IMR-90 (cell line): Measurements from ENCODE around the gene SKA2. TPM values are rescaled to one million over a fixed set of nuclear protein-coding genes. Genes with fewer than 3 reads are reported as not detected.

Experiments
- ATAC-seq: fragments of 200-7000 bp; cut with Tn5 transposase; 2 replicates; pipeline ENCODE4 v1.9.1; 2020; ENCODE audit warnings: low read depth, mild to moderate bottlenecking, moderate library complexity
- BruUV-seq: library from RNA; stranded (reverse); fragments of 400-500 nt; replicated peaks from 2 replicates; lab custom pipeline; 2021; lab: Mats Ljungman, UMichigan
- CTCF ChIA-PET: fragments of 300-600 bp; formaldehyde crosslinking; extraction: SDS; loops from one replicate; lab custom pipeline; 2021; ENCODE audit warnings: antibody characterized with exemption; lab: Yijun Ruan, JAX
- POLR2A ChIA-PET: fragments of 300-600 bp; sonication (Branson Sonifier 250); formaldehyde crosslinking; loops from one replicate; lab custom pipeline; 2022; ENCODE audit warnings: antibody characterized with exemption; ENCODE audit not compliant: unreplicated experiment; lab: Charles Lee
- DNase-seq: peaks from one replicate; pipeline ENCODE4 v3.0.0; 2013
- H2AFZ ChIP-seq: replicated peaks from 2 replicates; pipeline ENCODE3; 2013; ENCODE audit warnings: low read length, mild to moderate bottlenecking; ENCODE audit not compliant: poor library complexity
- H2AK5ac ChIP-seq: 2 replicates; pipeline ENCODE4 v1.6.1; 2013; ENCODE audit warnings: low read depth, low read length, inconsistent platforms
- H2AK9ac ChIP-seq: replicated peaks from 2 replicates; pipeline ENCODE3; 2013; ENCODE audit warnings: mild to moderate bottlenecking, low read depth, low read length, moderate library complexity; ENCODE audit not compliant: poor library complexity
- H2BK120ac ChIP-seq: 2 replicates; pipeline ENCODE4 v1.6.1; 2013; ENCODE audit warnings: low read depth, low read length, inconsistent platforms
- H2BK15ac ChIP-seq: 3 replicates; pipeline ENCODE4 v1.6.1; 2013; ENCODE audit warnings: low read depth, low read length, inconsistent platforms
- H2BK20ac ChIP-seq: 2 replicates; pipeline ENCODE4 v1.6.1; 2013; ENCODE audit warnings: low read depth, mild to moderate bottlenecking, inconsistent platforms, low read length, moderate library complexity
- H2BK5ac ChIP-seq: 2 replicates; pipeline ENCODE4 v1.6.1; 2013; ENCODE audit warnings: mild to moderate bottlenecking, low read depth, low read length, inconsistent platforms; ENCODE audit not compliant: poor library complexity, severe bottlenecking
- H3K14ac ChIP-seq: replicated peaks from 2 replicates; pipeline ENCODE4 v1.6.1; 2013; ENCODE audit warnings: low read depth, low read length, inconsistent platforms
- H3K18ac ChIP-seq: 2 replicates; pipeline ENCODE4 v1.6.1; 2013; ENCODE audit warnings: low read depth, low read length, control low read depth
- H3K23ac ChIP-seq: 2 replicates; pipeline ENCODE4 v1.6.1; 2013; ENCODE audit warnings: low read depth, low read length, inconsistent platforms
- H3K27ac ChIP-seq: 2 replicates; pipeline ENCODE4 v1.5.1; 2013; ENCODE audit warnings: mild to moderate bottlenecking, control low read depth, low read length; ENCODE audit not compliant: insufficient read depth
- H3K27me3 ChIP-seq: 2 replicates; pipeline ENCODE4 v1.6.1; 2013; ENCODE audit warnings: low read length; ENCODE audit not compliant: control insufficient read depth, insufficient read depth
- H3K36me3 ChIP-seq: 2 replicates; pipeline ENCODE4 v1.6.1; 2013; ENCODE audit warnings: low read length, mixed read lengths; ENCODE audit not compliant: control insufficient read depth, insufficient read depth
- H3K4ac ChIP-seq: 2 replicates; pipeline ENCODE4 v1.6.1; 2013; ENCODE audit warnings: low read depth, low read length, inconsistent platforms
- H3K4me1 ChIP-seq: 2 replicates; pipeline ENCODE4 v1.6.1; 2013; ENCODE audit warnings: low read length, mixed read lengths; ENCODE audit not compliant: control insufficient read depth, insufficient read depth
- H3K4me2 ChIP-seq: 2 replicates; pipeline ENCODE4 v1.6.1; 2013; ENCODE audit warnings: low read depth, mild to moderate bottlenecking, control low read depth, low read length, moderate library complexity
- H3K4me3 ChIP-seq: 2 replicates; pipeline ENCODE4 v1.5.1; 2013; ENCODE audit warnings: low read depth, mild to moderate bottlenecking, control low read depth, low read length, moderate library complexity; ENCODE audit not compliant: insufficient read depth
- H3K56ac ChIP-seq: 2 replicates; pipeline ENCODE4 v1.6.1; 2013; ENCODE audit warnings: low read length, inconsistent platforms; ENCODE audit not compliant: insufficient read depth; ENCODE audit errors: extremely low read depth
- H3K79me1 ChIP-seq, 2 experiments: 2 replicates each; pipeline ENCODE4 v1.6.1; 2013; ENCODE audit warnings: low read length in 2 of 2, inconsistent platforms in 1 of 2, low read depth in 1 of 2
- H3K9ac ChIP-seq: 2 replicates; pipeline ENCODE4 v1.6.1; 2013; ENCODE audit warnings: low read depth, low read length, control low read depth
- H3K9me1 ChIP-seq: 2 replicates; pipeline ENCODE4 v1.6.1; 2013; ENCODE audit warnings: low read length, inconsistent platforms; ENCODE audit not compliant: insufficient read depth
- H3K9me3 ChIP-seq: 2 replicates; pipeline ENCODE4 v1.6.1; 2013; ENCODE audit warnings: low read length; ENCODE audit not compliant: control insufficient read depth, insufficient read depth
- H4K20me1 ChIP-seq: 2 replicates; pipeline ENCODE4 v1.6.1; 2013; ENCODE audit warnings: low read length, inconsistent platforms; ENCODE audit not compliant: insufficient read depth
- H4K5ac ChIP-seq: 2 replicates; pipeline ENCODE4 v1.6.1; 2013; ENCODE audit warnings: mild to moderate bottlenecking, low read depth, low read length, control low read depth
- H4K8ac ChIP-seq, 2 experiments: 2 replicates each; pipeline ENCODE4 v1.6.1; 2013; ENCODE audit warnings: low read depth in 2 of 2, low read length in 2 of 2, control low read depth in 1 of 2, inconsistent platforms in 1 of 2
- H4K91ac ChIP-seq: 2 replicates; pipeline ENCODE4 v1.6.1; 2013; ENCODE audit warnings: low read depth, low read length, inconsistent platforms; ENCODE audit not compliant: insufficient read depth
- CEBPB ChIP-seq: IDR thresholded peaks from 2 replicates; pipeline ENCODE4 v1.6.1; 2012; ENCODE audit warnings: low read depth, low read length, improper control_type of control experiment
- ELK1 ChIP-seq: fragments of 150-350 bp; IDR thresholded peaks from 2 replicates; pipeline ENCODE4 v1.6.1; 2016; ENCODE audit warnings: low read depth, mild to moderate bottlenecking, low read length, moderate library complexity, borderline replicate concordance
- RFX5 ChIP-seq: IDR thresholded peaks from 2 replicates; pipeline ENCODE4 v1.8.0; 2012; ENCODE audit warnings: low read depth, mild to moderate bottlenecking, low read length, moderate library complexity
- USF2 ChIP-seq: fragments of 150-350 bp; IDR thresholded peaks from 2 replicates; pipeline ENCODE4 v1.6.1; 2017; ENCODE audit warnings: mild to moderate bottlenecking, antibody characterized with exemption, low read length, low read depth
- WGBS, 2 experiments: methylation state at CpG; one replicate each; pipeline versions ENCODE4 v1.1.5 to v1.1.7; 2013; ENCODE audit warnings: missing lambda C conversion rate in 2 of 2; ENCODE audit not compliant: insufficient read length in 1 of 2; ENCODE audit errors: extremely low coverage in 2 of 2; 5-methylcytosine and 5-hydroxymethylcytosine counted together
- dilution Hi-C: fragments of 300-500 bp; cut with HindIII; formaldehyde crosslinking; loops from one replicate; pipeline ENCODE4 v1.14.3; 2018; ENCODE audit warnings: low sequenced_read_pairs; ENCODE audit not compliant: unreplicated experiment
- in situ Hi-C: fragments of 300-500 bp; cut with MboI; formaldehyde crosslinking; loops from 3 replicates; pipeline ENCODE4 v1.14.3; 2019; ENCODE audit warnings: low sequenced_read_pairs, inconsistent platforms, mixed read lengths
- intact Hi-C: fragments of 100-400 bp; cut with micrococcal nuclease; formaldehyde crosslinking; loops from 2 replicates; pipeline ENCODE4 v1.10.0; 2022
- polyA plus RNA-seq, 3 experiments: library from polyadenylated mRNA; depleted of rRNA; stranded (reverse); fragments of >200 nt; gene quantifications; 2 replicates each; pipeline ENCODE4 v1.2.3, GENCODE V29; 2012; ENCODE audit warnings: low replicate concordance in 1 of 3
- total RNA-seq: library from RNA; depleted of rRNA; stranded (reverse); fragments of >200 nt; gene quantifications from 2 replicates; pipeline ENCODE4 v1.2.3, GENCODE V29; 2012

SKA2 gene
- total and polyA plus RNA-seq, 2 of the 4 experiments (the other 2 are of a cell fraction) = 30.4 to 38.7 TPM

- no TSS peak for BruUV-seq
- H3K9me1 ChIP-seq = peaks cover 7% of the 10 kb centered on the region
- TF ChIP-seq USF2 (no peak), ELK1 (no peak), RFX5 (no peak), CEBPB (no peak)
- POLR2A ChIA-PET = no interaction called here
- peak overlapping the region; percentile 24; the same call in 1 of the 2 replicates for H4K91ac ChIP-seq
- peak overlapping the region; percentile 90; the same call in 1 of the 2 replicates for H2AK5ac ChIP-seq
- peak overlapping the region; percentile 58 for H3K4ac ChIP-seq
- H3K9ac ChIP-seq = no peak overlapping the region
- no peaks in the 10 kb centered on the region for H3K9me3 ChIP-seq
- 0 out of 2 replicates have a peak overlapping the region, but pooled peaks have one; percentile 17 for H3K18ac ChIP-seq
- intact Hi-C loops (loop anchor here (5.0 kb wide), 1 partner anchor 43 kb away; no protein-coding TSS in a partner anchor), dilution Hi-C loops (no loop called here), in situ Hi-C loops (no loop called here)
- peaks cover 10% of the 10 kb centered on the region for H3K4me1 ChIP-seq
- CTCF ChIA-PET = interaction anchor here (0.8 to 1.1 kb wide), 2 partner anchors 12 to 35 kb away, joined by 3 read pairs; no protein-coding TSS in a partner anchor
- peak overlapping the region; percentile 58 for H2BK120ac ChIP-seq
- peak overlapping the region; percentile 67; the same call in 1 of the 2 replicates for H2BK20ac ChIP-seq
- peak overlapping the region; percentile 45; the same call in 1 of the 2 replicates for H4K5ac ChIP-seq
- H3K56ac ChIP-seq = no peak overlapping the region
- H2BK15ac ChIP-seq = peak overlapping the region; percentile 72; the same call in 2 of the 3 replicates
- no peak overlapping the region for H3K4me3 ChIP-seq
- no peaks in the 10 kb centered on the region for H3K27me3 ChIP-seq
- 0 out of 2 replicates have a peak, but pooled peaks cover 2% of the 10 kb centered on the region for H3K36me3 ChIP-seq
- peak overlapping the region in 1 of 2 experiments; percentile 47; a peak in 2 of 4 replicates for H4K8ac ChIP-seq
- H2AK9ac ChIP-seq = no peak overlapping the region
- peaks cover 5% of the 10 kb centered on the region for H4K20me1 ChIP-seq
- H3K27ac ChIP-seq = no peak overlapping the region
- ATAC-seq (no peak), DNase-seq (no peak)
- 76% methylated on average over 2 of the region's 6 CpGs; no CpG with 5 or more reads in 1 of the 2 experiments for WGBS, 2 experiments
- peaks cover 17 to 51% of the 10 kb centered on the region in 2 experiments for H3K79me1 ChIP-seq
- H3K14ac ChIP-seq = peak overlapping the region; percentile 68
- H2AFZ ChIP-seq = no peak overlapping the region
- peak overlapping the region; percentile 84 for H2BK5ac ChIP-seq
- H3K23ac ChIP-seq = peak overlapping the region; percentile 63; the same call in 1 of the 2 replicates
- H3K4me2 ChIP-seq = no peak overlapping the region
Measured at GRCh38 chr17:59094861-59095530, 60.0 kb downstream of the SKA2 start.
